HepG2 (cell line): Measurements from ENCODE around the gene PHYH. TPM values are rescaled to one million over a fixed set of nuclear protein-coding genes. Genes with fewer than 3 reads are reported as not detected.

Experiments used
- ARNTL ChIP-seq: sonication (generic); formaldehyde crosslinking; IDR thresholded peaks from 2 replicates; pipeline ENCODE4 v1.4.0; 2020; ENCODE audit warnings: mild to moderate bottlenecking, missing genetic modification reagents
- ATF1 ChIP-seq: IDR thresholded peaks from 2 replicates; pipeline ENCODE4 v1.6.1; 2016; ENCODE audit warnings: mild to moderate bottlenecking, control low read depth
- CEBPB ChIP-seq: IDR thresholded peaks from 2 replicates; pipeline ENCODE4 v1.6.1; 2011; ENCODE audit warnings: low read depth, low read length, improper control_type of control experiment, borderline replicate concordance
- HOXA3 ChIP-seq: sonication (generic); formaldehyde crosslinking; IDR thresholded peaks from 2 replicates; pipeline ENCODE4 v1.5.0; 2020; ENCODE audit warnings: missing genetic modification reagents
- KMT2A ChIP-seq: sonication (generic); formaldehyde crosslinking; IDR thresholded peaks from 2 replicates; pipeline ENCODE4 v1.4.0; 2020; ENCODE audit warnings: missing genetic modification reagents
- NBN ChIP-seq: fragments of 450-650 bp; conservative IDR thresholded peaks from 2 replicates; pipeline ENCODE4 v1.6.1; 2017
- NR1H2 ChIP-seq: sonication (generic); formaldehyde crosslinking; IDR thresholded peaks from 2 replicates; pipeline ENCODE4 v1.8.1; 2022; ENCODE audit warnings: low read depth, missing genetic modification reagents, borderline replicate concordance
- NR3C1 ChIP-seq: sonication (generic); formaldehyde crosslinking; IDR thresholded peaks from 2 replicates; pipeline ENCODE4 v1.4.0; 2020; ENCODE audit warnings: missing genetic modification reagents
- PATZ1 ChIP-seq: sonication (generic); formaldehyde crosslinking; IDR thresholded peaks from 2 replicates; pipeline ENCODE4 v1.4.0; 2020; ENCODE audit warnings: missing genetic modification reagents
- SETDB1 ChIP-seq: sonication (generic); formaldehyde crosslinking; IDR thresholded peaks from 2 replicates; pipeline ENCODE4 v1.5.1; 2020; ENCODE audit warnings: missing genetic modification reagents, mild to moderate bottlenecking, borderline replicate concordance
- SKI ChIP-seq: fragments of 450-650 bp; IDR thresholded peaks from one replicate; pipeline ENCODE4 v1.6.1; 2018; ENCODE audit warnings: mild to moderate bottlenecking; ENCODE audit not compliant: partially characterized antibody
- SMARCE1 ChIP-seq: fragments of 450-650 bp; IDR thresholded peaks from 2 replicates; pipeline ENCODE4 v1.6.1; 2017; ENCODE audit warnings: borderline replicate concordance
- SMC3 ChIP-seq: IDR thresholded peaks from 2 replicates; pipeline ENCODE4 v1.6.1; 2011; ENCODE audit warnings: low read length, improper control_type of control experiment
- SNAI1 ChIP-seq: sonication (generic); formaldehyde crosslinking; IDR thresholded peaks from 2 replicates; pipeline ENCODE4 v1.5.0; 2020; ENCODE audit warnings: mild to moderate bottlenecking, missing genetic modification reagents, borderline replicate concordance
- SOX5 ChIP-seq: IDR thresholded peaks from 2 replicates; pipeline ENCODE4 v1.6.1; 2016; ENCODE audit warnings: borderline replicate concordance
- TRIM24 ChIP-seq: sonication (generic); formaldehyde crosslinking; IDR thresholded peaks from 2 replicates; pipeline ENCODE4 v1.8.0; 2022; ENCODE audit warnings: mild to moderate bottlenecking, missing genetic modification reagents
- ZBED4 ChIP-seq: sonication (generic); formaldehyde crosslinking; IDR thresholded peaks from 2 replicates; pipeline ENCODE4 v1.4.0; 2020; ENCODE audit warnings: missing genetic modification reagents, borderline replicate concordance
- ZC3H13 ChIP-seq: sonication (generic); formaldehyde crosslinking; IDR thresholded peaks from 2 replicates; pipeline ENCODE4 v1.8.1; 2023; ENCODE audit warnings: mild to moderate bottlenecking, missing genetic modification reagents, moderate library complexity
- ZMAT3 ChIP-seq: sonication (generic); formaldehyde crosslinking; conservative IDR thresholded peaks from 2 replicates; pipeline ENCODE4 v1.7.0; 2021; ENCODE audit warnings: missing genetic modification reagents
- ZNF234 ChIP-seq: sonication (generic); formaldehyde crosslinking; conservative IDR thresholded peaks from 2 replicates; pipeline ENCODE4 v1.5.1; 2020; ENCODE audit warnings: mild to moderate bottlenecking, missing genetic modification reagents
- ZNF34 ChIP-seq: sonication (generic); formaldehyde crosslinking; IDR thresholded peaks from 2 replicates; pipeline ENCODE4 v1.4.0; 2020; ENCODE audit warnings: mild to moderate bottlenecking, missing genetic modification reagents, borderline replicate concordance
- ZNF414 ChIP-seq: sonication (generic); formaldehyde crosslinking; IDR thresholded peaks from 2 replicates; pipeline ENCODE4 v1.5.0; 2020; ENCODE audit warnings: missing genetic modification reagents
- ZNF562 ChIP-seq: sonication (generic); formaldehyde crosslinking; IDR thresholded peaks from 2 replicates; pipeline ENCODE4 v1.8.0; 2022; ENCODE audit warnings: missing genetic modification reagents, borderline replicate concordance
- ZNF709 ChIP-seq: sonication (generic); formaldehyde crosslinking; IDR thresholded peaks from 2 replicates; pipeline ENCODE4 v1.5.0; 2020; ENCODE audit warnings: mild to moderate bottlenecking, missing genetic modification reagents
- polyA plus RNA-seq, 8 experiments: library from polyadenylated mRNA; depleted of rRNA in 3 of 8; stranded (reverse) in 7 of 8; unstranded in 1 of 8; fragments of >200 nt; fragmentation: Illumina TruSeq in 4 of 8; extraction: Trizol in 4 of 8; gene quantifications; 2 replicates each; pipeline versions ENCODE4 v1.2.1 to v1.2.3, GENCODE V29; 2011 to 2016; ENCODE audit warnings: low read depth in 4 of 8, missing spikeins in 1 of 8, mixed read lengths in 1 of 8; ENCODE audit not compliant: insufficient read depth in 1 of 8
- total RNA-seq, 5 experiments: library from RNA; depleted of rRNA; stranded (reverse); fragments of >200 nt; fragmentation: Illumina TruSeq; extraction: Trizol; gene quantifications; 2 replicates each; pipeline ENCODE4 v1.2.3, GENCODE V29; 2016; ENCODE audit warnings: low read depth in 1 of 5

PHYH gene
- total and polyA plus RNA-seq, 2 of the 13 experiments (the other 11 are each of a cell fraction or from before 2014, with no cell fraction given), result 27.2 to 34.5 TPM

- no peak for TF ChIP-seq TRIM24
- no peak for TF ChIP-seq ZC3H13 (CRISPR knock-in tag)
- TF ChIP-seq ARNTL (CRISPR knock-in tag), result no peak
- peak; percentile 25; the same call in 1 of the 2 replicates for TF ChIP-seq CEBPB
- no peak for TF ChIP-seq SETDB1 (CRISPR knock-in tag)
- no peak for TF ChIP-seq NBN
- no peak for TF ChIP-seq ZNF414 (CRISPR knock-in tag)
- TF ChIP-seq NR3C1 (CRISPR knock-in tag), result no peak
- no peak for TF ChIP-seq ATF1
- no peak for TF ChIP-seq NR1H2 (CRISPR knock-in tag)
- no peak for TF ChIP-seq SOX5
- TF ChIP-seq SMC3, result no peak
- peak; percentile 43; the same call in 1 of the 2 replicates for TF ChIP-seq KMT2A (CRISPR knock-in tag)
- TF ChIP-seq SNAI1 (CRISPR knock-in tag), result no peak; the same call in 1 of the 2 replicates
- TF ChIP-seq SKI, result no peak
- no peak for TF ChIP-seq ZNF34 (CRISPR knock-in tag)
- TF ChIP-seq HOXA3 (CRISPR knock-in tag), result no peak; the same call in 1 of the 2 replicates
- TF ChIP-seq ZNF709 (CRISPR knock-in tag), result no peak
- TF ChIP-seq SMARCE1, result no peak
- no peak for TF ChIP-seq ZBED4 (CRISPR knock-in tag)
- TF ChIP-seq ZNF234, result no peak
- TF ChIP-seq ZMAT3 (CRISPR knock-in tag), result no peak
- no peak for TF ChIP-seq ZNF562 (CRISPR knock-in tag)
- TF ChIP-seq PATZ1 (CRISPR knock-in tag), result peak; percentile 82
Measured at GRCh38 chr10:13348216-13349017, 48.6 kb upstream of the PHYH start, which contains the start of gene SEPHS1 (continued).
